GM20000 (cell line): ENCODE results near the gene CIAPIN1.

Experiments used
- DNase-seq: peaks from one replicate; pipeline ENCODE4 v3.0.0; 2012; ENCODE audit warnings: low spot score
- TF ChIP-seq, protein P1 (sequence below): IDR thresholded peaks from 2 replicates; pipeline ENCODE4 v1.5.1; 2012; ENCODE audit warnings: mild to moderate bottlenecking, control low read depth; ENCODE audit errors: extremely low read depth, missing control alignments

CIAPIN1 gene

DNA sequence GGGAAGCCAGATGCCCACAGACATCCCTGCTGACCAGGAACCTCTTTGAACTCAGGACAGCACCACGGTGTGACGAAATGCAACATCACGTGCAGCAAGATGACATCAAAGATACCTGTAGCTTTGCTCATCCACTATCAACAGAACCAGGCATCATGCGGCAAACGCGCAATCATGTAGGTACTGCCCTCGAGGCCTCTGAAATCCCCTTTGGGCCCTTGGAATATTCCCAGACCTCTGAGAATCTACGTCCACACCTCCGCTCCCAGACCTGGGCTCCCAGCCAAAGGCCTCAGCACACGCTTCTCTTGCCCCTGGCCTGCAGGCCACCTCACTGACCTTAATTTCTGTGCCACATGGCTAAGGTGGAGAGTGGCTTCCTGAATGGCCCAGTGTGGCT lies 67.6 kb downstream of the CIAPIN1 start:
- TF ChIP-seq, protein P1, sequence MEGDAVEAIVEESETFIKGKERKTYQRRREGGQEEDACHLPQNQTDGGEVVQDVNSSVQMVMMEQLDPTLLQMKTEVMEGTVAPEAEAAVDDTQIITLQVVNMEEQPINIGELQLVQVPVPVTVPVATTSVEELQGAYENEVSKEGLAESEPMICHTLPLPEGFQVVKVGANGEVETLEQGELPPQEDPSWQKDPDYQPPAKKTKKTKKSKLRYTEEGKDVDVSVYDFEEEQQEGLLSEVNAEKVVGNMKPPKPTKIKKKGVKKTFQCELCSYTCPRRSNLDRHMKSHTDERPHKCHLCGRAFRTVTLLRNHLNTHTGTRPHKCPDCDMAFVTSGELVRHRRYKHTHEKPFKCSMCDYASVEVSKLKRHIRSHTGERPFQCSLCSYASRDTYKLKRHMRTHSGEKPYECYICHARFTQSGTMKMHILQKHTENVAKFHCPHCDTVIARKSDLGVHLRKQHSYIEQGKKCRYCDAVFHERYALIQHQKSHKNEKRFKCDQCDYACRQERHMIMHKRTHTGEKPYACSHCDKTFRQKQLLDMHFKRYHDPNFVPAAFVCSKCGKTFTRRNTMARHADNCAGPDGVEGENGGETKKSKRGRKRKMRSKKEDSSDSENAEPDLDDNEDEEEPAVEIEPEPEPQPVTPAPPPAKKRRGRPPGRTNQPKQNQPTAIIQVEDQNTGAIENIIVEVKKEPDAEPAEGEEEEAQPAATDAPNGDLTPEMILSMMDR = no peak
- no peak for DNase-seq
